Vagina (tissue), 2 donors: Measurements from ENCODE around the gene ZBTB47. TPM values are rescaled to one million over a fixed set of nuclear protein-coding genes. Genes with fewer than 3 reads are reported as not detected.

Experiments used
- DNase-seq, 2 donors: peaks; one replicate each; pipeline ENCODE4 v3.0.0-alpha.2; 2017; ENCODE audit errors: extremely low spot score in 2 of 2
- H3K27ac ChIP-seq: fragments of 200-600 bp; sonication (generic); one replicate; pipeline ENCODE4 v1.5.1; 2019
- H3K27me3 ChIP-seq: fragments of 200-600 bp; sonication (generic); one replicate; pipeline ENCODE4 v1.5.1; 2019
- H3K36me3 ChIP-seq, 2 donors: fragments of 200-600 bp; sonication (generic); one replicate each; pipeline ENCODE4 v1.5.1; 2017 to 2019
- H3K4me1 ChIP-seq: fragments of 200-600 bp; sonication (generic); one replicate; pipeline ENCODE4 v1.5.1; 2019
- H3K4me3 ChIP-seq, 2 donors: fragments of 200-600 bp; sonication (generic); 1 replicate in 1 of 2; 2 replicates in 1 of 2; pipeline ENCODE4 v1.5.1; 2016 to 2019
- H3K9me3 ChIP-seq: fragments of 200-600 bp; sonication (generic); one replicate; pipeline ENCODE4 v1.5.1; 2019
- POLR2A ChIP-seq, 2 donors: fragments of 450-650 bp; IDR thresholded peaks; one replicate each; pipeline ENCODE4 v1.6.1; 2017; ENCODE audit warnings: antibody characterized with exemption in 2 of 2, mild to moderate bottlenecking in 2 of 2, moderate library complexity in 2 of 2
- POLR2AphosphoS5 ChIP-seq, 2 donors: sonication (generic); formaldehyde crosslinking; IDR thresholded peaks; one replicate each; pipeline ENCODE4 v1.9.0; 2017; ENCODE audit warnings: antibody characterized with exemption in 2 of 2, mild to moderate bottlenecking in 2 of 2, low read depth in 1 of 2; ENCODE audit not compliant: insufficient read depth in 1 of 2
- intact Hi-C: fragments of 100-400 bp; cut with DNase I; formaldehyde crosslinking; loops from one replicate; pipeline ENCODE4 v1.15.1; 2023
- total RNA-seq: library from RNA; depleted of rRNA; stranded (reverse); fragments of >200 nt; gene quantifications from one replicate; pipeline ENCODE4 v1.2.3, GENCODE V29; 2016
- TF ChIP-seq, protein P1 (sequence below), 3 experiments: fragments of 450-650 bp in 2 of 3; fragments of 200-600 bp in 1 of 3; sonication (generic) in 1 of 3; IDR thresholded peaks; one replicate each; pipeline ENCODE4 v1.5.1; 2017 to 2019; ENCODE audit warnings: antibody characterized with exemption in 3 of 3, mild to moderate bottlenecking in 2 of 3, moderate library complexity in 2 of 3

ZBTB47 gene
- total RNA-seq, 1 donor from 2014 or later: 47.9 TPM

DNA sequence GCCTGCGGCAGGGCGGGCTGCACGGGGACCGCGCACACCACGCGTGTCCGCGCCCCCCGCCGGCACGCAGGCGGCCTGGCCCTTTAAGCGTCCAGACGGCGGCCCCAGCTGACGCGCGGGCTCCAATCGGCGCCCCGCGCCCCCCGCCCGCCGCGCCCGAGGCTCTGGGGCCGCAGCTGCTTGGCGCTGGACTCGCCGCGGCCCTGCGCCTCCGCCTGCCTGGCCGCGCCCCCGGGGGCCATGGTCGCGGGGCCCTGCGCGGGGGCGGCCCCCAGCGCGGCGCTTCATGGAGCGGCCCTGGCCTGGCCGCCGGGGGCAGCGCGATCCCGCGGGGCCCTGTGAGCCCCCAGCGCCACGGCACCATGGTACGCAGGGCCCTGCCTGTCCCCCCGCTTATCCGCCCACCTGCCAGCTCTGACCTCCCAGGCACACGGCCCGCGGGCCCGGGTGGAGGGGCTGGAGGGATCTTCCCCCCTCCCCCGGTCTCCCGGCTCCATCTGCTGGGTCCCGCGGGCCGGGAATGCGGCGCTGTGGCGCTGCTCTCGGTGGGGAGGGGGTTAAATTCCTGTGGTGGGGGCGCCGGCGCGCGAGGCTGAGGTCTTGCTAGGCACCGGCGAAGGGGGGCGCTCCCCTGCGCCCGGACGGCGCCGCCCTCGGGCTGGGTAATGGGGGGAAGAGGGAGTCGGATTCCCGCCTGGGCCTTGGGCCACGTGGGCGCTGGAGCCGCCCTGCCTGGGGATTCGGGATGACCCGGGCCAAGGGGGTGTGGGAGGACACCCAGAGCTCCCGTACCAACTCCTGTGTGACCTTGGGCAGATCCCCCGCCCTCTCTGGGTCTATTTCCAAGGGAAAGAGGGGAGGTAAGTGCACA, 1.1 kb downstream of the ZBTB47 start:
- no peaks in the 10 kb centered on the region for H3K27me3 ChIP-seq
- H3K27ac ChIP-seq: peak overlapping the region; percentile 96
- peaks cover 71% of the 10 kb centered on the region for H3K4me1 ChIP-seq
- intact Hi-C loops: loop anchor here (2.0 kb wide), 1 partner anchor 64 kb away; the partner anchor contains the start of gene SS18L2
- TF ChIP-seq POLR2AphosphoS5 (IDR thresholded peaks at IDR 0.05; ENCODE audit: insufficient read depth in 1 of 2, low read depth in 1 of 2): peak in 1 of 2 donors; percentile 64
- TF ChIP-seq, protein P1, sequence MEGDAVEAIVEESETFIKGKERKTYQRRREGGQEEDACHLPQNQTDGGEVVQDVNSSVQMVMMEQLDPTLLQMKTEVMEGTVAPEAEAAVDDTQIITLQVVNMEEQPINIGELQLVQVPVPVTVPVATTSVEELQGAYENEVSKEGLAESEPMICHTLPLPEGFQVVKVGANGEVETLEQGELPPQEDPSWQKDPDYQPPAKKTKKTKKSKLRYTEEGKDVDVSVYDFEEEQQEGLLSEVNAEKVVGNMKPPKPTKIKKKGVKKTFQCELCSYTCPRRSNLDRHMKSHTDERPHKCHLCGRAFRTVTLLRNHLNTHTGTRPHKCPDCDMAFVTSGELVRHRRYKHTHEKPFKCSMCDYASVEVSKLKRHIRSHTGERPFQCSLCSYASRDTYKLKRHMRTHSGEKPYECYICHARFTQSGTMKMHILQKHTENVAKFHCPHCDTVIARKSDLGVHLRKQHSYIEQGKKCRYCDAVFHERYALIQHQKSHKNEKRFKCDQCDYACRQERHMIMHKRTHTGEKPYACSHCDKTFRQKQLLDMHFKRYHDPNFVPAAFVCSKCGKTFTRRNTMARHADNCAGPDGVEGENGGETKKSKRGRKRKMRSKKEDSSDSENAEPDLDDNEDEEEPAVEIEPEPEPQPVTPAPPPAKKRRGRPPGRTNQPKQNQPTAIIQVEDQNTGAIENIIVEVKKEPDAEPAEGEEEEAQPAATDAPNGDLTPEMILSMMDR (IDR thresholded peaks at IDR 0.05): no peak
- TF ChIP-seq POLR2A (IDR thresholded peaks at IDR 0.05): peak in 1 of 2 donors; percentile 53
- H3K9me3 ChIP-seq: no peaks in the 10 kb centered on the region
- H3K36me3 ChIP-seq: peaks cover 0 to 7% of the 10 kb centered on the region in 2 donors
- peak in 1 of 2 donors; percentile 87 for DNase-seq
- H3K4me3 ChIP-seq: peak overlapping the region; percentile 71 to 98

DNA sequence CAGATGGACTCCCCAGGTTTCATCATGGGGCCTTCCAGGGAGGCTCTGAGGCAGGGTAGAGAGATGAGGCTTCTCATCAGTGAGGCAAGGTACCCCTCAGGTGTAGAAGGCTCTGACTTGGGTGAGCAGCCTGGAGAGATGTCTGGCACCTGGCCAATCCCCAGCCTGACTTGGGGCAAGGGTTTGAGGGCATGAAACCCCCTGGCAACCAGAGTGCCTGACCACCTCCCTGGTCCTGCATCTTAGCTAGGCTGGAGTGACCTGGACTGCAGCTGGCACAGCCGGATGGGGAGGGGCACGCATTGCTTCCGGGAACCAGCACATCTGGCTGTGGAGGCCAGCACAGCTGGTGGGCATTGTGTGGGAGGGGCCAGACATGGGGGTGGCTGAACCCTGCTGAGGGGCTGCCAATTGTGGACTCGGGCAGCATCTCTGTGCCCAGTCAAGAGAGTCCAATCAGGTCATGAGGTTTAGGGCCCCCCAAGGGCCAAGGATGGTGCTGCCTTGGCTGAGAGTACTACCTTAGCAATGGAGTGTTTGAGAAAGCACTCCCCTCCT, 1.9 kb downstream of the ZBTB47 start:
- H3K4me3 ChIP-seq: peak overlapping the region; percentile 71 to 98
- no peaks in the 10 kb centered on the region for H3K27me3 ChIP-seq
- no peaks in the 10 kb centered on the region for H3K9me3 ChIP-seq
- H3K4me1 ChIP-seq: peaks cover 76% of the 10 kb centered on the region
- H3K36me3 ChIP-seq: peaks cover 0 to 7% of the 10 kb centered on the region in 2 donors
- intact Hi-C loops: loop anchor here (2.0 kb wide), 1 partner anchor 65 kb away; the partner anchor contains the start of gene SS18L2
- TF ChIP-seq, protein P1 (IDR thresholded peaks at IDR 0.05): no peak
- TF ChIP-seq POLR2A (IDR thresholded peaks at IDR 0.05) (no peak), POLR2AphosphoS5 (IDR thresholded peaks at IDR 0.05; ENCODE audit: insufficient read depth in 1 of 2, low read depth in 1 of 2) (no peak)
- H3K27ac ChIP-seq: peak overlapping the region; percentile 96
- DNase-seq: peak in 1 of 2 donors; percentile 92

DNA sequence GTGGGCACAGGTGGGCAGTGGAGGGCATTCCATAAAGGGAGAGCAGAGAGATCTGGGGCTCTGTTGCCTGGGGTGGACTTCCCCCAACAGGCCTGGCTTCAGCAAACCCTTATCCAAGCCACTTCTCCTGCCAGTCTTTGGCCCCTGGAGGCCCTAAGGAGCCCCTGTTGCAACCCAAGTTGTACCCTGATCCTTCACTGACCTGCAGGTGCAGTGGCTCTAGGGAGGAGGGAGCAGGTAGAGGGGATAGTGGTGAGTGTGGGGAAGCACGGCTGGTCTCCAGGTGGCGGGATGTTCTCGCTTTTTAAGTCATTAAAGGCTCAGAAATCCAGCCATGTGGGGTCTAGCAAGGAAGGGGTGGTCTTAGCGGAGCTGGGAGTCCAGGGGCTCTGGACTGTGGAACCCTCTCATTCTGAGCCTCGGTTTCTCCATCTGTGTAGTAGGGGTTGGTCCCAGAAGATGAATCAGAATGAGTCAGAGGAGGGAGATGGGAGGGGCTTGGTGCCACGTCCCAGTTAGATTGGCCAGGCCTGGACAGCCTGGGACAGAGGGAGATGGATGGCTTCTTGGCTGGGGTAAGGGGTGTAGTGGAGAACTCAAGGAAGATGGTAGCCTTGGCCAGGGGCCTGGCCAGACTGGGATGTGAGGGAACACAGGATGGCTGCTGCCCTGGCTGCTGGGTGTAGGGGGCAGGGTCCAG, 2.6 kb downstream of the ZBTB47 start:
- Histone ChIP-seq H3K27me3 (no peaks in the 10 kb centered on the region), H3K9me3 (no peaks in the 10 kb centered on the region), H3K4me1 (peaks cover 73% of the 10 kb centered on the region), H3K36me3 (peaks cover 0 to 7% of the 10 kb centered on the region in 2 donors), H3K4me3 (peak overlapping the region in 1 of 2 donors; percentile 98), H3K27ac (peak overlapping the region; percentile 96)
- TF ChIP-seq, protein P1 (IDR thresholded peaks at IDR 0.05): no peak
- no peak for TF ChIP-seq POLR2A (IDR thresholded peaks at IDR 0.05)
- intact Hi-C loops: loop anchor here (2.0 kb wide), 1 partner anchor 65 kb away; the partner anchor contains the start of gene SS18L2
- peak in 1 of 2 donors; percentile 84 for DNase-seq

DNA sequence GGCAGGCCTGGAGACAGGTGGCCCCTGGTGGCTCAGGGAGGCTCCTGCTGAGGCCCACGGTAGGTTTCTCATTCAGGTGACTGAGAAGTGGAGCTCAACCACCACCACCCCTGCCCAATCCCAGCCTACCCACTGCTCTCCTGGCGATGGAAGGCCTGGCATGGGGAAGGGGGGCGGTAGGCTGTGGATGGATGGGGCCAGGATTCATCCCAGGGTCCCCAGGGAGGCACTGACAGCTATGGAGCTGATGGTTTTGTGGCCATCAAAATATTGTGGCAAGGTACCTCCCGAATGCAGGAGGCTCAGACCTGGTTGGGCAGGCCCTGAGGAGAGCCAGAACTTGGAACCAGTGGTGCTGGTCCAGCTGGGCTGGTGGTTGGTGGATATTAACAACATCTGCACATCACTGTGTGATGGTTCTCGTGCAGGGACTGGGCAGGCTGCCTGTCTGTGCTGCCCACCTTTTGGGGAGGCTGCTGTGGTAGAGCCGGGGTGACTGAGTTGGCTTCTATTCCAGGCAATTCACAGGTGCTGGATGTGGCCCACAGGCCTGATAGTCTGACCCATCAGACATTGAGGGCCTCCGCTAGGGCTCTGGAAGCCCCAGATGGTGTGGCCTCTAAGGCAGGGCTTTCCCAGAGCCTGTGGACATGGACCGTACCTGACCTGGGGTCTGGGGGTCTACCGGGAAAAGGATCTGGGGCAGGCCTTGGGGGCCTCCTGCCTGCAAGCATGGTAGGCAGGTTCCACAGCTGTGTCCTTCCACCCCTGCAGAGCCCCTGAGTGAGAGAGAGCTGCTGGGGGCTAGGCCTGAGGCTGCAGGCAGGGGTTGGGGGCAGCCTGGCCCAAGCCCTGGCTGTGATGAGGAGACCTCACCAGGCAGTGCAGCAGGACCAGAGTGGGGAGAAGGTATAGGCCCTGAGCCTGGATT, 3.4 kb downstream of the ZBTB47 start:
- Histone ChIP-seq H3K27me3 (no peaks in the 10 kb centered on the region), H3K4me3 (no peak overlapping the region), H3K4me1 (peaks cover 64% of the 10 kb centered on the region), H3K9me3 (no peaks in the 10 kb centered on the region), H3K36me3 (peaks cover 0 to 7% of the 10 kb centered on the region in 2 donors), H3K27ac (peak overlapping the region; percentile 96)
- DNase-seq: peak in 1 of 2 donors; percentile 87
- intact Hi-C loops: no loop called here
- TF ChIP-seq, protein P1 (IDR thresholded peaks at IDR 0.05): no peak
- no peak for TF ChIP-seq POLR2A (IDR thresholded peaks at IDR 0.05)
- no peak for TF ChIP-seq POLR2AphosphoS5 (IDR thresholded peaks at IDR 0.05; ENCODE audit: insufficient read depth in 1 of 2, low read depth in 1 of 2)
